Immature natural killer cell (primary cell): ENCODE data around the gene PTGES. TPM values are rescaled to one million over a fixed set of nuclear protein-coding genes. Genes with fewer than 3 reads are reported as not detected.
"Not testable (repeated sequence)": the region's sequence is repeated elsewhere in the genome, so short reads cannot be mapped to it uniquely, and the experiment has no call there.

ENCODE experiments used
- DNase-seq, 3 donors: peaks; one replicate each; pipeline ENCODE4 v3.0.0; 2022; ENCODE audit warnings: mixed read lengths in 1 of 3
- H3K27ac Mint-ChIP-seq, 6 donors: one replicate each; pipeline ENCODE4 v1.8.0; 2020; ENCODE audit warnings: mixed read lengths in 6 of 6, mild to moderate bottlenecking in 5 of 6, inconsistent platforms in 4 of 6, moderate library complexity in 3 of 6
- H3K27me3 Mint-ChIP-seq, 3 donors: one replicate each; pipeline ENCODE4 v1.8.0; 2020 to 2021; ENCODE audit warnings: low read depth in 3 of 3, mild to moderate bottlenecking in 3 of 3, mixed read lengths in 3 of 3, moderate library complexity in 3 of 3, inconsistent platforms in 1 of 3
- H3K36me3 Mint-ChIP-seq, 3 donors: one replicate each; pipeline ENCODE4 v1.8.0; 2020; ENCODE audit warnings: mixed read lengths in 3 of 3, inconsistent platforms in 2 of 3, mild to moderate bottlenecking in 2 of 3
- H3K4me1 Mint-ChIP-seq, 2 donors: one replicate each; pipeline ENCODE4 v1.8.0; 2020; ENCODE audit warnings: inconsistent platforms in 2 of 2, mild to moderate bottlenecking in 2 of 2, mixed read lengths in 2 of 2, moderate library complexity in 1 of 2
- H3K4me3 Mint-ChIP-seq, 5 donors: one replicate each; pipeline ENCODE4 v1.8.0; 2020; ENCODE audit warnings: mild to moderate bottlenecking in 5 of 5, mixed read lengths in 5 of 5, inconsistent platforms in 3 of 5, moderate library complexity in 3 of 5
- H3K9me3 Mint-ChIP-seq, 6 donors: one replicate each; pipeline ENCODE4 v1.8.0; 2020; ENCODE audit warnings: mild to moderate bottlenecking in 6 of 6, mixed read lengths in 6 of 6, inconsistent platforms in 4 of 6, moderate library complexity in 3 of 6
- polyA plus RNA-seq, 3 donors: library from polyadenylated mRNA; unstranded; fragments of 300-500 nt; fragmentation: Illumina TruSeq; gene quantifications; one replicate each; pipeline ENCODE4 v1.2.3, GENCODE V29; 2021

Gene PTGES
- polyA plus RNA-seq, 3 donors from 2014 or later, result not detected

GRCh38 chr9:129762370-129762984 is 9.6 kb upstream of the PTGES start:
- H3K27me3 Mint-ChIP-seq, H3K4me3 Mint-ChIP-seq, H3K27ac Mint-ChIP-seq, H3K9me3 Mint-ChIP-seq, H3K4me1 Mint-ChIP-seq, H3K36me3 Mint-ChIP-seq, DNase-seq: not testable (repeated sequence)

GRCh38 chr9:129761901-129762369 is 9.1 kb upstream of the PTGES start:
- no peak overlapping the region for H3K27ac Mint-ChIP-seq

GRCh38 chr9:129761293-129761900 is 8.6 kb upstream of the PTGES start:
- H3K4me1 Mint-ChIP-seq, result peaks cover 0 to 2% of the 10 kb centered on the region in 2 donors
- no peak overlapping the region for H3K27ac Mint-ChIP-seq
- no peak overlapping the region for H3K4me3 Mint-ChIP-seq
- H3K27me3 Mint-ChIP-seq, result peaks cover 2 to 6% (median 2%) of the 10 kb centered on the region in 3 donors
- no peak for DNase-seq
- no peaks in the 10 kb centered on the region for H3K9me3 Mint-ChIP-seq
- H3K36me3 Mint-ChIP-seq, result no peaks in the 10 kb centered on the region

More at GRCh38 chr9:129761901-129762369, 9.1 kb upstream of the PTGES start:
- Mint-ChIP-seq H3K9me3 (no peaks in the 10 kb centered on the region), H3K36me3 (no peaks in the 10 kb centered on the region), H3K27me3 (peaks cover 2 to 6% (median 2%) of the 10 kb centered on the region in 3 donors), H3K4me1 (peaks cover 0 to 1% of the 10 kb centered on the region in 2 donors), H3K4me3 (no peak overlapping the region)
- DNase-seq, result no peak

GRCh38 chr9:129760784-129761183 is 7.9 kb upstream of the PTGES start:
- H3K4me3 Mint-ChIP-seq, H3K4me1 Mint-ChIP-seq, H3K36me3 Mint-ChIP-seq, H3K27me3 Mint-ChIP-seq, H3K9me3 Mint-ChIP-seq, DNase-seq, H3K27ac Mint-ChIP-seq: not testable (repeated sequence)

GRCh38 chr9:129759804-129760502 is 7.1 kb upstream of the PTGES start:
- Mint-ChIP-seq H3K27ac (no peak overlapping the region), H3K36me3 (no peaks in the 10 kb centered on the region), H3K27me3 (peaks cover 2 to 9% (median 2%) of the 10 kb centered on the region in 3 donors), H3K4me1 (peaks cover 0 to 2% of the 10 kb centered on the region in 2 donors), H3K9me3 (no peaks in the 10 kb centered on the region), H3K4me3 (no peak overlapping the region)
- no peak for DNase-seq

- no peaks in the 10 kb centered on the region for H3K9me3 Mint-ChIP-seq
- H3K4me3 Mint-ChIP-seq, result no peak overlapping the region
- no peak for DNase-seq
- H3K27ac Mint-ChIP-seq, result peak overlapping the region in 1 of 6 donors; percentile 22
- H3K36me3 Mint-ChIP-seq, result no peaks in the 10 kb centered on the region
- peaks cover 2 to 9% (median 2%) of the 10 kb centered on the region in 3 donors for H3K27me3 Mint-ChIP-seq
- peaks cover 0 to 2% of the 10 kb centered on the region in 2 donors for H3K4me1 Mint-ChIP-seq
Observed at GRCh38 chr9:129759319-129759718, 6.5 kb upstream of the PTGES start.

- peaks cover 2 to 11% (median 2%) of the 10 kb centered on the region in 3 donors for H3K27me3 Mint-ChIP-seq
Observed at GRCh38 chr9:129757045-129757444, 4.2 kb upstream of the PTGES start.

GRCh38 chr9:129756191-129756590 is 3.3 kb upstream of the PTGES start:
- Mint-ChIP-seq H3K27ac (no peak overlapping the region), H3K9me3 (no peaks in the 10 kb centered on the region), H3K4me3 (no peak overlapping the region), H3K4me1 (peaks cover 0 to 4% of the 10 kb centered on the region in 2 donors), H3K27me3 (peaks cover 0 to 9% (median 0%) of the 10 kb centered on the region in 3 donors), H3K36me3 (no peaks in the 10 kb centered on the region)
- no peak for DNase-seq

More at GRCh38 chr9:129757045-129757444, 4.2 kb upstream of the PTGES start:
- no peak overlapping the region for H3K4me3 Mint-ChIP-seq
- H3K4me1 Mint-ChIP-seq, result peaks cover 0 to 4% of the 10 kb centered on the region in 2 donors
- H3K27ac Mint-ChIP-seq, result no peak overlapping the region
- H3K9me3 Mint-ChIP-seq, result no peaks in the 10 kb centered on the region
- no peaks in the 10 kb centered on the region for H3K36me3 Mint-ChIP-seq
- DNase-seq, result no peak

- peaks cover 0 to 12% (median 0%) of the 10 kb centered on the region in 3 donors for H3K27me3 Mint-ChIP-seq
- DNase-seq, result no peak
- no peak overlapping the region for H3K27ac Mint-ChIP-seq
Observed at GRCh38 chr9:129755151-129755550, 2.3 kb upstream of the PTGES start.

GRCh38 chr9:129751841-129752801 is 721 bp downstream of the PTGES start:
- no peak for DNase-seq
- H3K4me3 Mint-ChIP-seq, result no peak overlapping the region
- no peaks in the 10 kb centered on the region for H3K36me3 Mint-ChIP-seq
- peaks cover 0 to 4% of the 10 kb centered on the region in 2 donors for H3K4me1 Mint-ChIP-seq
- no peaks in the 10 kb centered on the region for H3K9me3 Mint-ChIP-seq
- peaks cover 0 to 9% (median 0%) of the 10 kb centered on the region in 3 donors for H3K27me3 Mint-ChIP-seq
- no peak overlapping the region for H3K27ac Mint-ChIP-seq

More at GRCh38 chr9:129755151-129755550, 2.3 kb upstream of the PTGES start:
- Mint-ChIP-seq H3K9me3 (no peaks in the 10 kb centered on the region), H3K4me1 (peaks cover 0 to 4% of the 10 kb centered on the region in 2 donors), H3K36me3 (no peaks in the 10 kb centered on the region), H3K4me3 (no peak overlapping the region)

- DNase-seq, result no peak
- Mint-ChIP-seq H3K9me3 (no peaks in the 10 kb centered on the region), H3K27ac (no peak overlapping the region), H3K27me3 (peaks cover 0 to 8% (median 0%) of the 10 kb centered on the region in 3 donors), H3K4me3 (no peak overlapping the region), H3K4me1 (peaks cover 0 to 3% of the 10 kb centered on the region in 2 donors), H3K36me3 (no peaks in the 10 kb centered on the region)
Observed at GRCh38 chr9:129750013-129750638, 2.7 kb downstream of the PTGES start.

GRCh38 chr9:129749575-129749974 is 3.3 kb downstream of the PTGES start:
- H3K27ac Mint-ChIP-seq, result no peak overlapping the region

GRCh38 chr9:129749052-129749451 is 3.8 kb downstream of the PTGES start:
- H3K9me3 Mint-ChIP-seq, H3K4me1 Mint-ChIP-seq, DNase-seq, H3K4me3 Mint-ChIP-seq, H3K27me3 Mint-ChIP-seq, H3K36me3 Mint-ChIP-seq, H3K27ac Mint-ChIP-seq: not testable (repeated sequence)

More at GRCh38 chr9:129749575-129749974, 3.3 kb downstream of the PTGES start:
- peaks cover 0 to 3% of the 10 kb centered on the region in 2 donors for H3K4me1 Mint-ChIP-seq
- peaks cover 0 to 8% (median 0%) of the 10 kb centered on the region in 3 donors for H3K27me3 Mint-ChIP-seq
- no peaks in the 10 kb centered on the region for H3K9me3 Mint-ChIP-seq
- no peaks in the 10 kb centered on the region for H3K36me3 Mint-ChIP-seq
- no peak for DNase-seq
- no peak overlapping the region for H3K4me3 Mint-ChIP-seq
